Neuronal stem cell (in vitro differentiated cells): ENCODE measurements around the gene GRIA4.

Experiments
- DNase-seq: peaks from one replicate; pipeline ENCODE4 v3.0.0-alpha.2; 2013; ENCODE audit warnings: low spot score
- H2AFZ ChIP-seq: one replicate; pipeline ENCODE4 v1.6.1; 2013; ENCODE audit warnings: mild to moderate bottlenecking, low read length, inconsistent platforms
- H2AK5ac ChIP-seq: 2 replicates; pipeline ENCODE4 v1.6.1; 2013; ENCODE audit warnings: low read depth, mild to moderate bottlenecking, inconsistent platforms, low read length, moderate library complexity, mixed read lengths
- H2BK120ac ChIP-seq: 2 replicates; pipeline ENCODE4 v1.6.1; 2013; ENCODE audit warnings: low read depth, mild to moderate bottlenecking, inconsistent platforms, low read length, moderate library complexity, mixed read lengths
- H2BK12ac ChIP-seq: one replicate; pipeline ENCODE4 v1.6.1; 2013; ENCODE audit warnings: low read length, inconsistent platforms
- H2BK15ac ChIP-seq: 2 replicates; pipeline ENCODE4 v1.6.1; 2013; ENCODE audit warnings: mild to moderate bottlenecking, low read length, inconsistent platforms, mixed read lengths
- H2BK5ac ChIP-seq: one replicate; pipeline ENCODE4 v1.6.1; 2013; ENCODE audit warnings: inconsistent platforms, mild to moderate bottlenecking, low read length, moderate library complexity
- H3K14ac ChIP-seq: one replicate; pipeline ENCODE4 v1.6.1; 2013; ENCODE audit warnings: low read length, inconsistent platforms
- H3K18ac ChIP-seq: 2 replicates; pipeline ENCODE4 v1.6.1; 2013; ENCODE audit warnings: low read length, inconsistent platforms
- H3K23ac ChIP-seq: 2 replicates; pipeline ENCODE4 v1.6.1; 2013; ENCODE audit warnings: low read depth, mild to moderate bottlenecking, mixed read lengths, low read length, inconsistent platforms; ENCODE audit not compliant: poor library complexity
- H3K27ac ChIP-seq: replicated peaks from 3 replicates; pipeline ENCODE4 v1.5.1; 2013; ENCODE audit warnings: low read length, inconsistent platforms
- H3K27me3 ChIP-seq, 3 experiments: 2 replicates each; pipeline ENCODE4 v1.6.1; 2013; ENCODE audit warnings: low read length in 3 of 3, mild to moderate bottlenecking in 2 of 3, inconsistent platforms in 1 of 3, low read depth in 1 of 3, mixed read lengths in 1 of 3, moderate library complexity in 1 of 3; ENCODE audit not compliant: control insufficient read depth in 3 of 3, insufficient read depth in 3 of 3
- H3K36me3 ChIP-seq, 2 donors: replicated peaks in 1 of 2; 2 replicates each; pipeline ENCODE4 v1.6.1; 2013; ENCODE audit warnings: low read length in 2 of 2; ENCODE audit not compliant: control insufficient read depth in 2 of 2, insufficient read depth in 2 of 2
- H3K4ac ChIP-seq: 2 replicates; pipeline ENCODE4 v1.6.1; 2013; ENCODE audit warnings: inconsistent platforms, mild to moderate bottlenecking, low read length, moderate library complexity
- H3K4me1 ChIP-seq, 2 donors: 1 replicate in 1 of 2; 2 replicates in 1 of 2; pipeline ENCODE4 v1.6.1; 2013; ENCODE audit warnings: low read length in 2 of 2, low read depth in 1 of 2; ENCODE audit not compliant: control insufficient read depth in 2 of 2, insufficient read depth in 1 of 2
- H3K4me2 ChIP-seq: one replicate; pipeline ENCODE4 v1.6.1; 2013; ENCODE audit warnings: mild to moderate bottlenecking, low read length, inconsistent platforms; ENCODE audit not compliant: insufficient read depth, poor library complexity, severe bottlenecking
- H3K4me3 ChIP-seq, 2 donors: 2 replicates each; pipeline ENCODE4 v1.5.1; 2013; ENCODE audit warnings: low read length in 2 of 2, mild to moderate bottlenecking in 2 of 2, inconsistent platforms in 1 of 2, moderate library complexity in 1 of 2
- H3K79me1 ChIP-seq: one replicate; pipeline ENCODE4 v1.6.1; 2013; ENCODE audit warnings: low read depth, mild to moderate bottlenecking, inconsistent platforms, low read length, moderate library complexity
- H3K9ac ChIP-seq: one replicate; pipeline ENCODE4 v1.6.1; 2013; ENCODE audit warnings: mild to moderate bottlenecking, low read depth, low read length, inconsistent platforms; ENCODE audit not compliant: poor library complexity
- H3K9me3 ChIP-seq, 2 donors: replicated peaks in 1 of 2; 2 replicates each; pipeline versions ENCODE3 to v1.6.1; 2013; ENCODE audit warnings: low read length in 2 of 2, mild to moderate bottlenecking in 2 of 2, inconsistent platforms in 1 of 2, low read depth in 1 of 2, mixed read lengths in 1 of 2, moderate library complexity in 1 of 2; ENCODE audit not compliant: control insufficient read depth in 2 of 2, insufficient read depth in 1 of 2
- H4K8ac ChIP-seq: one replicate; pipeline ENCODE4 v1.6.1; 2013; ENCODE audit warnings: low read depth, mild to moderate bottlenecking, inconsistent platforms, low read length, moderate library complexity
- H4K91ac ChIP-seq: one replicate; pipeline ENCODE4 v1.6.1; 2013; ENCODE audit warnings: low read length, low read depth, mild to moderate bottlenecking, inconsistent platforms; ENCODE audit not compliant: poor library complexity
- WGBS, 2 donors: extraction: QIAGEN DNeasy Blood & Tissue Kit; methylation state at CpG; one replicate each; pipeline ENCODE4 v1.1.7; 2013; ENCODE audit warnings: missing lambda C conversion rate in 2 of 2, mixed read lengths in 1 of 2; ENCODE audit not compliant: insufficient read length in 2 of 2, insufficient replicate concordance in 1 of 2; ENCODE audit errors: extremely low coverage in 2 of 2; 5-methylcytosine and 5-hydroxymethylcytosine counted together

Gene GRIA4

GRCh38 chr11:105988197-105988596 lies 378.3 kb downstream of the GRIA4 start:
- H3K4me3 ChIP-seq = no peak overlapping the region
- H4K8ac ChIP-seq = no peak overlapping the region
- no CpG with 5 or more reads among the region's 3 CpGs for WGBS, 2 donors
- no peak overlapping the region for H3K4ac ChIP-seq
- H3K27me3 ChIP-seq = no peaks in the 10 kb centered on the region
- H2BK12ac ChIP-seq = no peak overlapping the region
- H2BK120ac ChIP-seq = no peak overlapping the region
- no peak overlapping the region for H3K23ac ChIP-seq
- H2AFZ ChIP-seq = no peak overlapping the region
- peaks cover 0 to 2% of the 10 kb centered on the region in 2 donors for H3K9me3 ChIP-seq
- no peaks in the 10 kb centered on the region for H3K79me1 ChIP-seq
- H2BK5ac ChIP-seq = no peak overlapping the region
- H3K14ac ChIP-seq = no peak overlapping the region
- H4K91ac ChIP-seq = no peak overlapping the region
- DNase-seq = no peak
- no peak overlapping the region for H3K4me2 ChIP-seq
- no peaks in the 10 kb centered on the region for H3K36me3 ChIP-seq
- H2AK5ac ChIP-seq = no peak overlapping the region
- peaks cover 0 to 2% of the 10 kb centered on the region in 2 donors for H3K4me1 ChIP-seq
- H3K27ac ChIP-seq = no peak overlapping the region
- no peak overlapping the region for H2BK15ac ChIP-seq
- H3K18ac ChIP-seq = no peak overlapping the region
- no peak overlapping the region for H3K9ac ChIP-seq

GRCh38 chr11:105989124-105989523 lies 379.3 kb downstream of the GRIA4 start:
- no peak overlapping the region for H3K23ac ChIP-seq

GRCh38 chr11:105991888-105992287 lies 382.0 kb downstream of the GRIA4 start:
- Histone ChIP-seq H3K27me3 (no peaks in the 10 kb centered on the region), H2BK120ac (no peak overlapping the region), H3K27ac (no peak overlapping the region), H2BK12ac (no peak overlapping the region), H3K4ac (no peak overlapping the region), H3K23ac (no peak overlapping the region), H3K4me1 (peaks cover 0 to 2% of the 10 kb centered on the region in 2 donors), H4K91ac (no peak overlapping the region), H3K4me3 (no peak overlapping the region), H2AK5ac (no peak overlapping the region), H2BK15ac (no peak overlapping the region), H2AFZ (no peak overlapping the region), H2BK5ac (no peak overlapping the region), H3K9me3 (peaks cover 0 to 10% of the 10 kb centered on the region in 2 donors), H3K14ac (no peak overlapping the region), H3K18ac (no peak overlapping the region), H3K36me3 (peaks cover 6 to 17% of the 10 kb centered on the region in 2 donors), H4K8ac (no peak overlapping the region), H3K9ac (no peak overlapping the region), H3K4me2 (no peak overlapping the region), H3K79me1 (no peaks in the 10 kb centered on the region)
- no CpG with 5 or more reads among the region's 4 CpGs for WGBS, 2 donors
- no peak for DNase-seq

More at GRCh38 chr11:105989124-105989523, 379.3 kb downstream of the GRIA4 start:
- Histone ChIP-seq H2BK120ac (no peak overlapping the region), H3K27me3 (no peaks in the 10 kb centered on the region), H3K4me2 (no peak overlapping the region), H2BK5ac (no peak overlapping the region), H2AFZ (no peak overlapping the region), H3K27ac (no peak overlapping the region), H2BK15ac (no peak overlapping the region), H3K4ac (no peak overlapping the region), H3K14ac (no peak overlapping the region), H2BK12ac (no peak overlapping the region), H4K8ac (no peak overlapping the region), H3K4me3 (no peak overlapping the region), H4K91ac (no peak overlapping the region), H3K4me1 (peaks cover 0 to 2% of the 10 kb centered on the region in 2 donors), H3K9ac (no peak overlapping the region), H2AK5ac (no peak overlapping the region), H3K79me1 (no peaks in the 10 kb centered on the region), H3K18ac (no peak overlapping the region), H3K9me3 (peaks cover 0 to 10% of the 10 kb centered on the region in 2 donors), H3K36me3 (no peaks in the 10 kb centered on the region)
- no peak for DNase-seq
- no CpG with 5 or more reads among the region's 2 CpGs for WGBS, 2 donors

- H3K18ac ChIP-seq = no peak overlapping the region
- H3K79me1 ChIP-seq = no peaks in the 10 kb centered on the region
- no peak overlapping the region for H3K4me2 ChIP-seq
- H3K27me3 ChIP-seq = no peaks in the 10 kb centered on the region
- no peak overlapping the region for H3K27ac ChIP-seq
- no peak overlapping the region for H2BK15ac ChIP-seq
- peaks cover 9 to 32% of the 10 kb centered on the region in 2 donors for H3K36me3 ChIP-seq
- H2BK12ac ChIP-seq = no peak overlapping the region
- no peak overlapping the region for H4K8ac ChIP-seq
- no peak overlapping the region for H3K23ac ChIP-seq
- H2BK5ac ChIP-seq = no peak overlapping the region
- no peak overlapping the region for H3K14ac ChIP-seq
- no peak overlapping the region for H2AK5ac ChIP-seq
- H2BK120ac ChIP-seq = no peak overlapping the region
- no peak overlapping the region for H3K4me3 ChIP-seq
- no peak overlapping the region for H3K9ac ChIP-seq
- no CpG with 5 or more reads among the region's 4 CpGs for WGBS, 2 donors
- H4K91ac ChIP-seq = no peak overlapping the region
- H3K4ac ChIP-seq = no peak overlapping the region
- no peak overlapping the region for H2AFZ ChIP-seq
- peaks cover 9 to 18% of the 10 kb centered on the region in 2 donors for H3K9me3 ChIP-seq
- H3K4me1 ChIP-seq = no peaks in the 10 kb centered on the region
- DNase-seq = no peak
These were observed 391.6 kb downstream of the GRIA4 start for GRCh38 chr11:106001304-106002012.
